ENCODE data around the gene RABIF.
"Not testable (repeated sequence)": the region's sequence is repeated elsewhere in the genome, so short reads cannot be mapped to it uniquely, and the experiment has no call there.

Gene RABIF

DNA sequence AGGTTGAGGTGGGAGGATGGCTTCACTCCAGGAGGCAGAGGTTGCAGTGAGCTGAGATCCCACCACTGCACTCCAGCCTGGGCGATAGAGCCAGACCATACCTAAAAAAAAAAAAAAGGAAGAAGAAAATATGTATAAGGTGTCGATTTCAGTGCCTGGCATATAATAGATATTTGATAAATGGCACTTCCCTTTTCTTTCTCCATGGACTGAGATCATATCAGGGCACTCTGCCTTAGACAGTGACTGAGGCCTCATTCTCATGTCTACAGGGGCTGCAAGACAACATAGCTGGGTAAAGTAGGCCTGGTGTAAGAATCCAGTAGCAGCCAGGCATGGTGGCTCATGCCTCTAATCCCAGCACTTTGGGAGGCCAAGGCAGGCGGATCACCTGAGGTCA is 57.0 kb downstream of the RABIF start:
- no peak for DNase-seq (ENCODE audit: low spot score)

- not testable (repeated sequence) for DNase-seq (ENCODE audit: low spot score)
Observed at GRCh38 chr1:202829223-202829622, 59.7 kb downstream of the RABIF start.

Data from left forelimb (tissue), 1 donor.